Chondrocyte (in vitro differentiated cells): ENCODE results near the gene TREH. TPM values are rescaled to one million over a fixed set of nuclear protein-coding genes. Genes with fewer than 3 reads are reported as not detected.
A peak's percentile ranks its signal among the peaks of the same experiment; 100 is the strongest.

Source experiments
- DNase-seq: peaks from one replicate; pipeline ENCODE4 v3.0.0; 2021; ENCODE audit warnings: mixed read lengths, low spot score
- H3K27ac Mint-ChIP-seq: one replicate; pipeline ENCODE4 v1.8.0; 2021; ENCODE audit warnings: mild to moderate bottlenecking, moderate library complexity, mixed read lengths; ENCODE audit not compliant: unreplicated experiment
- H3K27me3 Mint-ChIP-seq: 2 replicates; pipeline ENCODE4 v1.8.0; 2021; ENCODE audit warnings: low read depth, mixed read lengths
- H3K36me3 Mint-ChIP-seq: 2 replicates; pipeline ENCODE4 v1.8.0; 2021; ENCODE audit warnings: low read depth, mixed read lengths
- H3K4me1 Mint-ChIP-seq: 2 replicates; pipeline ENCODE4 v1.8.0; 2021; ENCODE audit warnings: low read depth, mild to moderate bottlenecking, mixed read lengths
- H3K4me3 Mint-ChIP-seq: one replicate; pipeline ENCODE4 v1.8.0; 2021; ENCODE audit warnings: mild to moderate bottlenecking, moderate library complexity, mixed read lengths; ENCODE audit not compliant: unreplicated experiment
- H3K9me3 Mint-ChIP-seq: 2 replicates; pipeline ENCODE4 v1.8.0; 2021; ENCODE audit warnings: low read depth, mixed read lengths
- total RNA-seq: library from RNA; stranded (reverse); gene quantifications from 3 replicates; pipeline ENCODE4 v1.2.1, GENCODE V29; 2021
- TF ChIP-seq, protein P1 (sequence below): fragments of 200-600 bp; sonication (generic); IDR thresholded peaks from 2 replicates; pipeline ENCODE4 v1.5.0; 2021; ENCODE audit warnings: antibody characterized with exemption, mild to moderate bottlenecking, moderate library complexity

The TREH gene
- total RNA-seq, 1 donor from 2014 or later = not detected

DNA sequence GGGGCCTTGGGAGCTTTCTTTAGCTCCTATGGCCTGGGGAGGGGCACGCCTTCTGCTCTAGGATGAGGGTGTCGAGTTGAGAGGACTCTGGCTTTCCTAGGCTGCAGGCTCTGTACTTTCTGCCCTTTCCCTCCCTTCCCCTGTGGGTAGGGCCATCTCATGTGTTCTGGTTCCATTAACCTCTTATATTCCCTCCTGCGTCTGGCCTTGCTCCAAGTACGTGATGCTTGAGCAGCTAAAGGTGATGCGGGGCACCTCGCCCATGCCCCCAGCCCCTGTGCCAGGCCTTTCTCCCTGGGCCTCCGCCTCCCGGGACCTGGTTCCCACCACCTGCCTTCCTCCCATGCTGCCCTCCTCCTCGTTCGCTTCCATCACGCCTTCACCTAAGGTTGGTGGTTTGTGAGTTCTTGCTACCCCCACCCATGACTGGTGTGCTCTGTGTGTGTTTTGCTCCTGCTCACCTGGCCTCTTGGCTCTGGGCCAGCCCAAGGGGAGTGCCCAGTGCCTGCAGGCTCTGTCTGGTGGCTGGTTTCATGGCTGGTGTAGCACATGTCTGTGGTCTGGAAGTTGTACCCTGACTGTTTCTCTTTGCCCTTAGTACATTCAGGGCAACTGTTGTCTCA is 37.9 kb downstream of the TREH start:
- DNase-seq = peak; percentile 72
- no peaks in the 10 kb centered on the region for H3K9me3 Mint-ChIP-seq
- peak overlapping the region; percentile 41 for H3K27ac Mint-ChIP-seq
- H3K4me3 Mint-ChIP-seq = no peak overlapping the region
- peaks cover 5% of the 10 kb centered on the region for H3K4me1 Mint-ChIP-seq
- H3K36me3 Mint-ChIP-seq = peaks cover 39% of the 10 kb centered on the region
- TF ChIP-seq, protein P1, sequence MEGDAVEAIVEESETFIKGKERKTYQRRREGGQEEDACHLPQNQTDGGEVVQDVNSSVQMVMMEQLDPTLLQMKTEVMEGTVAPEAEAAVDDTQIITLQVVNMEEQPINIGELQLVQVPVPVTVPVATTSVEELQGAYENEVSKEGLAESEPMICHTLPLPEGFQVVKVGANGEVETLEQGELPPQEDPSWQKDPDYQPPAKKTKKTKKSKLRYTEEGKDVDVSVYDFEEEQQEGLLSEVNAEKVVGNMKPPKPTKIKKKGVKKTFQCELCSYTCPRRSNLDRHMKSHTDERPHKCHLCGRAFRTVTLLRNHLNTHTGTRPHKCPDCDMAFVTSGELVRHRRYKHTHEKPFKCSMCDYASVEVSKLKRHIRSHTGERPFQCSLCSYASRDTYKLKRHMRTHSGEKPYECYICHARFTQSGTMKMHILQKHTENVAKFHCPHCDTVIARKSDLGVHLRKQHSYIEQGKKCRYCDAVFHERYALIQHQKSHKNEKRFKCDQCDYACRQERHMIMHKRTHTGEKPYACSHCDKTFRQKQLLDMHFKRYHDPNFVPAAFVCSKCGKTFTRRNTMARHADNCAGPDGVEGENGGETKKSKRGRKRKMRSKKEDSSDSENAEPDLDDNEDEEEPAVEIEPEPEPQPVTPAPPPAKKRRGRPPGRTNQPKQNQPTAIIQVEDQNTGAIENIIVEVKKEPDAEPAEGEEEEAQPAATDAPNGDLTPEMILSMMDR = no peak
- no peaks in the 10 kb centered on the region for H3K27me3 Mint-ChIP-seq

DNA sequence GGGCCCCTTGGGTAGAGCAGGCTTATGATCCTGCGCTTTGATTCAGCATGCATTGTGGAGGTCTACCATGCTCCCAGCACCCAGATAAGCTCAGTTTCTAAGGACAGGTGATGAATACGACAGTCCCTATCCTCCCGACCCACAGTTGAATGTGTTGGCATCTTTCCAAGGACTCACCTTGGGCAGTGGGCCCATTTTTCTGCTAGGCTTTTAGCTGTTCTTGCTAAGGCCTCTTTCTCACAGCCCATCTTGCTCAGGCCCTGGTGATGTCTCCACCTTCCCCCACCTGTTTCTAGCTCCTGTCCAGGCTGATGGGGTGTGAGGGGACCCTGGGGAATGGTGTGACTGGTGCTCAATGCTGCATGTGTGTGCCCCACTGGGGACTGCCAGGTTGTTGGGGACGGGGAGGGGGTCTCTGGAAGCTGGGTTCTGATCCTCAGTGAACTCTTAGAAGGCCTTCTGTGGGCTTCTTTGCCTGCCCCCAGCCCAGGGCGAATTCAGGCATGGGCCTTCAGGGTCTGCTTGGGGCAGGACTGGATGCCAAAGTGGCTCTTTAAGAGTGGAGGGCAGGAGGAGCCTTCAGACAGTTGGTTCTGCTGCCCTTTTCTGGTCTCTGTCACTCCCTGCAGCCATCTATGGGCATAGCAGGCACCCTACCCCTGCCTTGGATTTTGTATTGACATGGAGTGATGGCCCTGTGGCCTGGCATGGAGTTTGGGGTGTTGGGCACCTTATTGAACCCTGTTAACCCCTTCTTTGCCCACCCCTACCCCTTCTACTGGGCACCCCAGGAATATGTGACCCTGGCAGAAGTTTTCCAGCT is 38.9 kb downstream of the TREH start:
- H3K27me3 Mint-ChIP-seq = no peaks in the 10 kb centered on the region
- DNase-seq = peak; percentile 55
- H3K9me3 Mint-ChIP-seq = no peaks in the 10 kb centered on the region
- H3K4me1 Mint-ChIP-seq = peaks cover 9% of the 10 kb centered on the region
- no peak overlapping the region for H3K4me3 Mint-ChIP-seq
- H3K36me3 Mint-ChIP-seq = peaks cover 41% of the 10 kb centered on the region
- H3K27ac Mint-ChIP-seq = no peak overlapping the region
- TF ChIP-seq, protein P1 = peak; percentile 39

DNA sequence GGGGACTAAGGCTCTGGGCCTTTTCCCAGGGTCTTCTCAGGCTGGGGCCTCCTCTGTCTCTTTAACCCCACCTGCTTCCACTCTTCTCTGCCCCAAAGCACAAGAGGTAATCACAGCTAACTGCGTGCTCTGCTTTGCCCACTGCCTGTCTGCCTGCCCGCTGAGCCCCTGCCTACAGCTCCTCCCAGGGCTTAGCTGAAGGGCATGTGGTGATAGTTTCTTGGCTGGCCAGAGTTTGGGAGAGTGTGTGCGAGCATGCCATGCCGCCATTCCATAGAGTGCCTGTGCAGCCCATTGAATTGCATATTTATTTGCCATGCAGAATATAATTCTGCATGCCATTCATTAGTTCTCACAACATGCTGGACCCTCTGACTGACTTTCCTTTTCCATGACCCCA is 39.6 kb downstream of the TREH start:
- Mint-ChIP-seq H3K27ac (peak overlapping the region; percentile 9), H3K4me3 (no peak overlapping the region), H3K36me3 (peaks cover 41% of the 10 kb centered on the region), H3K9me3 (no peaks in the 10 kb centered on the region), H3K4me1 (peaks cover 10% of the 10 kb centered on the region), H3K27me3 (no peaks in the 10 kb centered on the region)
- DNase-seq = no peak
- TF ChIP-seq, protein P1 = no peak

DNA sequence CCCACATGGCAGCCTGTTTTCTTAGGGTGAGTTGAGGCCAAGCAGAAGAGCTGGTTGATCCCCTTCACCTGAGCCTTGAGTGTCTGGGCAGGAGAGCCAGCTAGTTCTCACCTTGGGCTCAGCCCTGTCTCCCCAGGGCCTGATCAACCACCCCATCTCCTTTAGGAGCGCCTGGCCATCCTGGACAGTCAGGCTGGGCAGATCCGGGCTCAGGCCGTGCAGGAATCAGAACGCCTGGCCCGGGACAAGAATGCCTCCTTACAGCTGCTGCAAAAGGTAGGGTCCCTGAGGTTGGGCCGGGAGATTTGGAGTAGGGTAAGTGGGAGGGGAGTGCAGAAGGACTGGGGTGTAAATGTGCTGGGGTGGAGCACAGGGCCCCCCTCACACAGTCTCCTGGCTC is 40.7 kb downstream of the TREH start:
- Mint-ChIP-seq H3K27ac (peak overlapping the region; percentile 33), H3K27me3 (no peaks in the 10 kb centered on the region), H3K36me3 (peaks cover 37% of the 10 kb centered on the region)

More for the DNA sequence above, 40.7 kb downstream of the TREH start:
- TF ChIP-seq, protein P1 = no peak
- DNase-seq = no peak
- Mint-ChIP-seq H3K9me3 (no peaks in the 10 kb centered on the region), H3K4me1 (peaks cover 15% of the 10 kb centered on the region), H3K4me3 (no peak overlapping the region)
